ENCODE measurements around the gene PTPRT. TPM values are rescaled to one million over a fixed set of nuclear protein-coding genes. Genes with fewer than 3 reads are reported as not detected.

Gene PTPRT
- total and polyA plus RNA-seq, 4 donors = 0.03 to 0.19 (median 0.18) TPM; not detected in 1

GRCh38 chr20:43015566-43015965 lies 174.1 kb downstream of the PTPRT start:
- Histone ChIP-seq H3K4me1 (ENCODE audit: control insufficient read depth in 1 of 2, insufficient read depth in 2 of 2, low read length in 2 of 2) (no peaks in the 10 kb centered on the region), H3K4me3 (ENCODE audit: low read length in 2 of 2) (no peak overlapping the region), H3K27me3 (ENCODE audit: control insufficient read depth in 1 of 2, insufficient read depth in 2 of 2, low read length in 1 of 2) (no peaks in the 10 kb centered on the region), H3K36me3 (ENCODE audit: control insufficient read depth in 1 of 2, insufficient read depth in 2 of 2, low read length in 1 of 2) (no peaks in the 10 kb centered on the region), H3K9me3 (ENCODE audit: control insufficient read depth, low read length) (peaks cover 1% of the 10 kb centered on the region), H3K27ac (ENCODE audit: low read depth in 1 of 2, low read length in 2 of 2) (no peak overlapping the region)
- ATAC-seq (ENCODE audit: low FRiP score) (no peak), DNase-seq (no peak)
- intact Hi-C loops (cut with DNase I) = no loop called here
- WGBS, 2 donors = 84 to 100% methylated on average over 1 of the region's 1 CpG

- H3K27ac ChIP-seq (ENCODE audit: low read depth in 1 of 2, low read length in 2 of 2) = no peak overlapping the region
These were observed 175.5 kb downstream of the PTPRT start for GRCh38 chr20:43014206-43014605.

GRCh38 chr20:43011491-43011890 lies 178.2 kb downstream of the PTPRT start:
- H3K27ac ChIP-seq (ENCODE audit: low read depth in 1 of 2, low read length in 2 of 2) = no peak overlapping the region
- intact Hi-C loops (cut with DNase I) = no loop called here
- ATAC-seq (ENCODE audit: low FRiP score) (no peak), DNase-seq (no peak)
- 86 to 88% methylated on average over 3 of the region's 3 CpGs for WGBS, 2 donors
- H3K27me3 ChIP-seq (ENCODE audit: control insufficient read depth in 1 of 2, insufficient read depth in 2 of 2, low read length in 1 of 2) = no peaks in the 10 kb centered on the region
- H3K36me3 ChIP-seq (ENCODE audit: control insufficient read depth in 1 of 2, insufficient read depth in 2 of 2, low read length in 1 of 2) = no peaks in the 10 kb centered on the region
- no peak overlapping the region for H3K4me3 ChIP-seq (ENCODE audit: low read length in 2 of 2)
- no peaks in the 10 kb centered on the region for H3K4me1 ChIP-seq (ENCODE audit: control insufficient read depth in 1 of 2, insufficient read depth in 2 of 2, low read length in 2 of 2)
- H3K9me3 ChIP-seq (ENCODE audit: control insufficient read depth, low read length) = no peaks in the 10 kb centered on the region

More at GRCh38 chr20:43014206-43014605, 175.5 kb downstream of the PTPRT start:
- DNase-seq (no peak), ATAC-seq (ENCODE audit: low FRiP score) (no peak)
- intact Hi-C loops (cut with DNase I) = no loop called here
- Histone ChIP-seq H3K27me3 (ENCODE audit: control insufficient read depth in 1 of 2, insufficient read depth in 2 of 2, low read length in 1 of 2) (no peaks in the 10 kb centered on the region), H3K9me3 (ENCODE audit: control insufficient read depth, low read length) (peaks cover 1% of the 10 kb centered on the region), H3K4me1 (ENCODE audit: control insufficient read depth in 1 of 2, insufficient read depth in 2 of 2, low read length in 2 of 2) (no peaks in the 10 kb centered on the region), H3K4me3 (ENCODE audit: low read length in 2 of 2) (no peak overlapping the region), H3K36me3 (ENCODE audit: control insufficient read depth in 1 of 2, insufficient read depth in 2 of 2, low read length in 1 of 2) (no peaks in the 10 kb centered on the region)
- WGBS, 2 donors = 61 to 73% methylated on average over 6 of the region's 6 CpGs

GRCh38 chr20:43009532-43009931 lies 180.2 kb downstream of the PTPRT start:
- DNase-seq = no peak
- Histone ChIP-seq H3K27ac (ENCODE audit: low read depth in 1 of 2, low read length in 2 of 2) (no peak overlapping the region), H3K4me3 (ENCODE audit: low read length in 2 of 2) (no peak overlapping the region), H3K36me3 (ENCODE audit: control insufficient read depth in 1 of 2, insufficient read depth in 2 of 2, low read length in 1 of 2) (no peaks in the 10 kb centered on the region), H3K27me3 (ENCODE audit: control insufficient read depth in 1 of 2, insufficient read depth in 2 of 2, low read length in 1 of 2) (no peaks in the 10 kb centered on the region), H3K4me1 (ENCODE audit: control insufficient read depth in 1 of 2, insufficient read depth in 2 of 2, low read length in 2 of 2) (no peaks in the 10 kb centered on the region), H3K9me3 (ENCODE audit: control insufficient read depth, low read length) (no peaks in the 10 kb centered on the region)
- ATAC-seq (ENCODE audit: low FRiP score) = no peak
- intact Hi-C loops (cut with DNase I) = no loop called here
- 94 to 96% methylated on average over 8 of the region's 8 CpGs for WGBS, 2 donors

- H3K36me3 ChIP-seq (ENCODE audit: control insufficient read depth in 1 of 2, insufficient read depth in 2 of 2, low read length in 1 of 2) = no peaks in the 10 kb centered on the region
- H3K4me1 ChIP-seq (ENCODE audit: control insufficient read depth in 1 of 2, insufficient read depth in 2 of 2, low read length in 2 of 2) = no peaks in the 10 kb centered on the region
- H3K4me3 ChIP-seq (ENCODE audit: low read length in 2 of 2) = no peak overlapping the region
- DNase-seq (no peak), ATAC-seq (ENCODE audit: low FRiP score) (no peak)
- H3K27ac ChIP-seq (ENCODE audit: low read depth in 1 of 2, low read length in 2 of 2) = no peak overlapping the region
- intact Hi-C loops (cut with DNase I) = no loop called here
- H3K9me3 ChIP-seq (ENCODE audit: control insufficient read depth, low read length) = no peaks in the 10 kb centered on the region
- H3K27me3 ChIP-seq (ENCODE audit: control insufficient read depth in 1 of 2, insufficient read depth in 2 of 2, low read length in 1 of 2) = no peaks in the 10 kb centered on the region
- WGBS, 2 donors = 46 to 47% methylated on average over 5 of the region's 5 CpGs
These were observed 182.2 kb downstream of the PTPRT start for GRCh38 chr20:43007525-43007924.

- no peaks in the 10 kb centered on the region for H3K9me3 ChIP-seq (ENCODE audit: control insufficient read depth, low read length)
- no peaks in the 10 kb centered on the region for H3K36me3 ChIP-seq (ENCODE audit: control insufficient read depth in 1 of 2, insufficient read depth in 2 of 2, low read length in 1 of 2)
- DNase-seq = no peak
- intact Hi-C loops (cut with DNase I) = no loop called here
- no peak for ATAC-seq (ENCODE audit: low FRiP score)
- 70 to 82% methylated on average over 5 of the region's 5 CpGs for WGBS, 2 donors
- no peaks in the 10 kb centered on the region for H3K4me1 ChIP-seq (ENCODE audit: control insufficient read depth in 1 of 2, insufficient read depth in 2 of 2, low read length in 2 of 2)
- no peaks in the 10 kb centered on the region for H3K27me3 ChIP-seq (ENCODE audit: control insufficient read depth in 1 of 2, insufficient read depth in 2 of 2, low read length in 1 of 2)
- H3K4me3 ChIP-seq (ENCODE audit: low read length in 2 of 2) = no peak overlapping the region
- no peak overlapping the region for H3K27ac ChIP-seq (ENCODE audit: low read depth in 1 of 2, low read length in 2 of 2)
These were observed 182.9 kb downstream of the PTPRT start for GRCh38 chr20:43006651-43007375.

- no peaks in the 10 kb centered on the region for H3K36me3 ChIP-seq (ENCODE audit: control insufficient read depth in 1 of 2, insufficient read depth in 2 of 2, low read length in 1 of 2)
- intact Hi-C loops (cut with DNase I) = no loop called here
- H3K9me3 ChIP-seq (ENCODE audit: control insufficient read depth, low read length) = no peaks in the 10 kb centered on the region
- ATAC-seq (ENCODE audit: low FRiP score) (no peak), DNase-seq (no peak)
- no peak overlapping the region for H3K4me3 ChIP-seq (ENCODE audit: low read length in 2 of 2)
- H3K27me3 ChIP-seq (ENCODE audit: control insufficient read depth in 1 of 2, insufficient read depth in 2 of 2, low read length in 1 of 2) = no peaks in the 10 kb centered on the region
- WGBS, 2 donors = 75 to 76% methylated on average over 6 of the region's 6 CpGs
- H3K27ac ChIP-seq (ENCODE audit: low read depth in 1 of 2, low read length in 2 of 2) = no peak overlapping the region
- H3K4me1 ChIP-seq (ENCODE audit: control insufficient read depth in 1 of 2, insufficient read depth in 2 of 2, low read length in 2 of 2) = no peaks in the 10 kb centered on the region
These were observed 186.3 kb downstream of the PTPRT start for GRCh38 chr20:43003318-43003944.

GRCh38 chr20:42996141-42996540 lies 193.6 kb downstream of the PTPRT start:
- Histone ChIP-seq H3K36me3 (ENCODE audit: control insufficient read depth in 1 of 2, insufficient read depth in 2 of 2, low read length in 1 of 2) (no peaks in the 10 kb centered on the region), H3K27me3 (ENCODE audit: control insufficient read depth in 1 of 2, insufficient read depth in 2 of 2, low read length in 1 of 2) (no peaks in the 10 kb centered on the region), H3K4me1 (ENCODE audit: control insufficient read depth in 1 of 2, insufficient read depth in 2 of 2, low read length in 2 of 2) (no peaks in the 10 kb centered on the region), H3K27ac (ENCODE audit: low read depth in 1 of 2, low read length in 2 of 2) (no peak overlapping the region), H3K9me3 (ENCODE audit: control insufficient read depth, low read length) (peaks cover 8% of the 10 kb centered on the region), H3K4me3 (ENCODE audit: low read length in 2 of 2) (no peak overlapping the region)
- 83 to 85% methylated on average over 2 of the region's 2 CpGs for WGBS, 2 donors
- DNase-seq (no peak), ATAC-seq (ENCODE audit: low FRiP score) (no peak)
- intact Hi-C loops (cut with DNase I) = no loop called here

GRCh38 chr20:42988319-42988718 lies 201.4 kb downstream of the PTPRT start:
- Histone ChIP-seq H3K36me3 (ENCODE audit: control insufficient read depth in 1 of 2, insufficient read depth in 2 of 2, low read length in 1 of 2) (no peaks in the 10 kb centered on the region), H3K27me3 (ENCODE audit: control insufficient read depth in 1 of 2, insufficient read depth in 2 of 2, low read length in 1 of 2) (no peaks in the 10 kb centered on the region), H3K9me3 (ENCODE audit: control insufficient read depth, low read length) (peaks cover 1% of the 10 kb centered on the region), H3K4me3 (ENCODE audit: low read length in 2 of 2) (no peak overlapping the region), H3K27ac (ENCODE audit: low read depth in 1 of 2, low read length in 2 of 2) (no peak overlapping the region), H3K4me1 (ENCODE audit: control insufficient read depth in 1 of 2, insufficient read depth in 2 of 2, low read length in 2 of 2) (no peaks in the 10 kb centered on the region)
- WGBS, 2 donors = 72 to 77% methylated on average over 5 of the region's 5 CpGs
- intact Hi-C loops (cut with DNase I) = no loop called here
- no peak for DNase-seq
- ATAC-seq (ENCODE audit: low FRiP score) = no peak

Data from aorta (tissue), 5 donors.